SK-N-SH treated with all-trans-retinoic acid at 6 μM for 48 hours (cell line): Measurements from ENCODE around the gene CEBPA.
A peak's percentile ranks its signal among the peaks of the same experiment; 100 is the strongest.
"Not testable (repeated sequence)": the region's sequence is repeated elsewhere in the genome, so short reads cannot be mapped to it uniquely, and the experiment has no call there.

ENCODE experiments used
- ATAC-seq: fragments of 200-7000 bp; cut with Tn5 transposase; 3 replicates; pipeline ENCODE4 v1.9.1; 2020; ENCODE audit warnings: mild to moderate bottlenecking, moderate library complexity
- ARNTL ChIP-seq: fragments of 450-650 bp; formaldehyde crosslinking; IDR thresholded peaks from 2 replicates; pipeline ENCODE4 v1.5.0; 2020; ENCODE audit warnings: low read depth, mild to moderate bottlenecking, moderate library complexity, borderline replicate concordance
- BACH2 ChIP-seq: fragments of 250-450 bp; sonication (Bioruptor Pico); IDR thresholded peaks from 2 replicates; pipeline ENCODE4 v1.9.0; 2021; ENCODE audit warnings: mild to moderate bottlenecking, borderline replicate concordance
- CREB5 ChIP-seq: fragments of 250-450 bp; sonication (Bioruptor Pico); IDR thresholded peaks from 2 replicates; pipeline ENCODE4 v1.5.1; 2020; ENCODE audit warnings: low read depth, mild to moderate bottlenecking, moderate library complexity
- CSDC2 ChIP-seq: fragments of 250-450 bp; sonication (Bioruptor Pico); IDR thresholded peaks from 2 replicates; pipeline ENCODE4 v1.5.0; 2020; ENCODE audit warnings: mild to moderate bottlenecking, moderate library complexity
- CSRNP3 ChIP-seq: fragments of 250-450 bp; sonication (Bioruptor Pico); IDR thresholded peaks from 2 replicates; pipeline ENCODE4 v1.5.1; 2021; ENCODE audit warnings: mild to moderate bottlenecking, moderate library complexity
- GLIS3 ChIP-seq: fragments of 250-450 bp; sonication (Bioruptor Pico); IDR thresholded peaks from 2 replicates; pipeline ENCODE4 v1.5.0; 2020; ENCODE audit warnings: mild to moderate bottlenecking, moderate library complexity
- ISL1 ChIP-seq: fragments of 250-450 bp; sonication (Bioruptor Pico); IDR thresholded peaks from 2 replicates; pipeline ENCODE4 v2.1.2; 2022; ENCODE audit warnings: mild to moderate bottlenecking, moderate library complexity
- OSR1 ChIP-seq: fragments of 250-450 bp; sonication (Bioruptor Pico); IDR thresholded peaks from 2 replicates; pipeline ENCODE4 v1.8.0; 2022; ENCODE audit warnings: moderate library complexity, mild to moderate bottlenecking, inconsistent platforms
- PATZ1 ChIP-seq: fragments of 250-450 bp; sonication (Bioruptor Pico); IDR thresholded peaks from 2 replicates; pipeline ENCODE4 v1.8.0; 2020; ENCODE audit warnings: mild to moderate bottlenecking, moderate library complexity, borderline replicate concordance
- SNAI2 ChIP-seq: fragments of 250-450 bp; sonication (Bioruptor Pico); IDR thresholded peaks from 2 replicates; pipeline ENCODE4 v1.5.0; 2020; ENCODE audit warnings: mild to moderate bottlenecking, moderate library complexity
- TCF4 ChIP-seq: fragments of 250-450 bp; sonication (Bioruptor Pico); IDR thresholded peaks from 2 replicates; pipeline ENCODE4 v1.8.0; 2021; ENCODE audit warnings: mild to moderate bottlenecking, moderate library complexity, borderline replicate concordance
- TOX ChIP-seq: fragments of 250-450 bp; sonication (Bioruptor Pico); IDR thresholded peaks from 2 replicates; pipeline ENCODE4 v1.8.0; 2021; ENCODE audit warnings: mild to moderate bottlenecking, moderate library complexity, borderline replicate concordance
- TSHZ2 ChIP-seq: fragments of 250-450 bp; sonication (Bioruptor Pico); IDR thresholded peaks from 2 replicates; pipeline ENCODE4 v1.5.0; 2020; ENCODE audit warnings: mild to moderate bottlenecking, moderate library complexity
- ZFP3 ChIP-seq: fragments of 250-450 bp; sonication (Bioruptor Pico); IDR thresholded peaks from 2 replicates; pipeline ENCODE4 v1.5.0; 2020; ENCODE audit warnings: mild to moderate bottlenecking, moderate library complexity
- ZFP30 ChIP-seq: fragments of 450-650 bp; formaldehyde crosslinking; IDR thresholded peaks from 2 replicates; pipeline ENCODE4 v1.5.0; 2022; ENCODE audit warnings: mild to moderate bottlenecking, moderate library complexity
- ZNF565 ChIP-seq: fragments of 450-650 bp; formaldehyde crosslinking; conservative IDR thresholded peaks from 2 replicates; pipeline ENCODE4 v1.5.0; 2020; ENCODE audit warnings: low read depth, mild to moderate bottlenecking, moderate library complexity
- ZNF70 ChIP-seq: fragments of 450-650 bp; formaldehyde crosslinking; IDR thresholded peaks from 2 replicates; pipeline ENCODE4 v1.5.0; 2020; ENCODE audit warnings: mild to moderate bottlenecking, moderate library complexity
- ZNF8 ChIP-seq: fragments of 450-650 bp; formaldehyde crosslinking; IDR thresholded peaks from 2 replicates; pipeline ENCODE4 v1.5.0; 2020; ENCODE audit warnings: mild to moderate bottlenecking, moderate library complexity

CEBPA gene

GRCh38 chr19:33317517-33317916, 15.2 kb upstream of the CEBPA start:
- no peak for ATAC-seq
- TF ChIP-seq ZFP30 (CRISPR knock-in tag) (no peak), BACH2 (CRISPR knock-in tag) (no peak), GLIS3 (CRISPR knock-in tag) (no peak), ARNTL (CRISPR knock-in tag) (no peak), OSR1 (CRISPR knock-in tag) (no peak), CREB5 (no peak), PATZ1 (CRISPR knock-in tag) (no peak), CSRNP3 (CRISPR knock-in tag) (no peak), ZNF565 (no peak), SNAI2 (CRISPR knock-in tag) (no peak), TCF4 (CRISPR knock-in tag) (no peak), TOX (no peak), ZFP3 (CRISPR knock-in tag) (no peak), ZNF70 (CRISPR knock-in tag) (no peak), ISL1 (CRISPR knock-in tag) (no peak), TSHZ2 (CRISPR knock-in tag) (no peak)

GRCh38 chr19:33316541-33317264, 14.4 kb upstream of the CEBPA start:
- TF ChIP-seq CSRNP3 (CRISPR knock-in tag) = no peak
- TF ChIP-seq, all 23 proteins: peak for 0
- ATAC-seq = no peak

- peak; percentile 80 for TF ChIP-seq ZNF8 (CRISPR knock-in tag)
- not testable (repeated sequence) for ATAC-seq
These were observed 10.5 kb upstream of the CEBPA start for GRCh38 chr19:33312808-33313207.

GRCh38 chr19:33312065-33312464, 9.7 kb upstream of the CEBPA start:
- ATAC-seq = no peak
- TF ChIP-seq ZFP3 (CRISPR knock-in tag) (no peak), ZNF565 (no peak), CSRNP3 (CRISPR knock-in tag) (no peak), CSDC2 (CRISPR knock-in tag) (no peak)
